Calu3 (cell line): ENCODE results near the gene NR2E3. TPM values are rescaled to one million over a fixed set of nuclear protein-coding genes. Genes with fewer than 3 reads are reported as not detected.

Experiments
- BruUV-seq: library from RNA; stranded (reverse); fragments of 400-500 nt; replicated peaks from 2 replicates; lab custom pipeline; 2021; lab: Mats Ljungman, UMichigan
- CTCF ChIA-PET: fragments of 300-600 bp; sonication (Branson Sonifier 250); formaldehyde crosslinking; loops from one replicate; lab custom pipeline; 2022; ENCODE audit warnings: antibody characterized with exemption; lab: Charles Lee
- DNase-seq: peaks from one replicate; pipeline ENCODE4 v3.0.0; 2022
- H3K27ac Mint-ChIP-seq: one replicate; pipeline ENCODE4 v1.8.0; 2022; ENCODE audit warnings: mixed read lengths; ENCODE audit not compliant: unreplicated experiment
- H3K27me3 Mint-ChIP-seq: one replicate; pipeline ENCODE4 v1.8.0; 2022; ENCODE audit warnings: mixed read lengths; ENCODE audit not compliant: unreplicated experiment
- H3K36me3 Mint-ChIP-seq: one replicate; pipeline ENCODE4 v1.8.0; 2022; ENCODE audit warnings: mild to moderate bottlenecking, moderate library complexity, mixed read lengths; ENCODE audit not compliant: insufficient read depth, unreplicated experiment
- H3K4me1 Mint-ChIP-seq: one replicate; pipeline ENCODE4 v1.8.0; 2022; ENCODE audit warnings: mild to moderate bottlenecking, low read depth, mixed read lengths; ENCODE audit not compliant: unreplicated experiment
- H3K4me3 Mint-ChIP-seq: one replicate; pipeline ENCODE4 v1.8.0; 2022; ENCODE audit warnings: mild to moderate bottlenecking, low read depth, moderate library complexity, mixed read lengths; ENCODE audit not compliant: unreplicated experiment
- H3K9me3 Mint-ChIP-seq: one replicate; pipeline ENCODE4 v1.8.0; 2022; ENCODE audit warnings: low read depth, mixed read lengths; ENCODE audit not compliant: unreplicated experiment
- intact Hi-C: fragments of 100-400 bp; cut with micrococcal nuclease; formaldehyde crosslinking; loops from one replicate; pipeline ENCODE4 v1.10.0; 2022; ENCODE audit not compliant: unreplicated experiment
- total RNA-seq: library from RNA; stranded (reverse); gene quantifications from 2 replicates; pipeline ENCODE4 v1.2.3, GENCODE V29; 2022
- TF ChIP-seq, protein P1 (sequence below): fragments of 200-600 bp; IDR thresholded peaks from one replicate; pipeline ENCODE4 v1.8.0; 2022; ENCODE audit warnings: antibody characterized with exemption; ENCODE audit not compliant: unreplicated experiment

The NR2E3 gene
- total RNA-seq, 1 experiment from 2014 or later: 0.83 TPM

DNA sequence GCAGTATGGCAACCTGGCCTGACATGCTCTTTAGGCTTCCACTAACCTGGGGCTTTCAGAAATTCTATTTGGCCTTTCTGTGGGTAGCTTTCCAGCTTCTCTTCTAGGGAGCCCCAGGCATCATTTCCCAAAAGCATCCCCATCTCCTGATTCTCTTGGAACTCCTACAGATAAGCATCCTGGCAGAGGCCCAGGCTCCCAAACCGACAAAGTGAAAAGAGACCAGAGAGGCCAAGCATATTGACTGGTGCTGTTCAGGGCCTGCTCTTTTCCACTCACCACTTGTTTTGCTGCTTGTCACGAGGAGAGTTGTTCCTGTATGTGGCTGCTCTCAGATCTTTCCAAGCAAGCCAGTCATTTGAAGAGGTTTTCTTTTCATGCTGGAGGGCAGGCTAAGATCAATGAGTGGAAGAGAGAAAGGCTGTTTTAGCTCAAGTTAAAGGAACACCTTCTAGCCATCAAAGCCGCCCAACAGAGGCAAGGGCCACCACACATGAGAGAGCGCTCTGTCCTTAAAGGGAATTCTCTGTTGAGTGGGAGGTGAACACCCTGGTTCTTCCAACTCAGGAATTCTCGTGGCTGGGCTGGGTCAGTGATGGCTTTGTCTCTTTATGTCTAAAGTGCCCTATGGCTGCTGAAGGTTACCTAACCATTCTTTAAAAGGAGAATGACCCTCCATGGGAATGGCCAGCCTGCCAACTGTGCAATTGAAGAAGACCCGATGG is 31.1 kb upstream of the NR2E3 start:
- CTCF ChIA-PET: interaction anchor here (0.6 to 2.4 kb wide), 3 partner anchors 26 to 592 kb away, joined by 3 to 10 read pairs (median 8); no protein-coding TSS in a partner anchor
- DNase-seq: no peak
- Mint-ChIP-seq H3K4me3 (no peak overlapping the region), H3K4me1 (peaks cover 47% of the 10 kb centered on the region), H3K9me3 (no peaks in the 10 kb centered on the region), H3K27me3 (no peaks in the 10 kb centered on the region), H3K27ac (no peak overlapping the region), H3K36me3 (no peaks in the 10 kb centered on the region)
- intact Hi-C loops: no loop called here
- TF ChIP-seq, protein P1, sequence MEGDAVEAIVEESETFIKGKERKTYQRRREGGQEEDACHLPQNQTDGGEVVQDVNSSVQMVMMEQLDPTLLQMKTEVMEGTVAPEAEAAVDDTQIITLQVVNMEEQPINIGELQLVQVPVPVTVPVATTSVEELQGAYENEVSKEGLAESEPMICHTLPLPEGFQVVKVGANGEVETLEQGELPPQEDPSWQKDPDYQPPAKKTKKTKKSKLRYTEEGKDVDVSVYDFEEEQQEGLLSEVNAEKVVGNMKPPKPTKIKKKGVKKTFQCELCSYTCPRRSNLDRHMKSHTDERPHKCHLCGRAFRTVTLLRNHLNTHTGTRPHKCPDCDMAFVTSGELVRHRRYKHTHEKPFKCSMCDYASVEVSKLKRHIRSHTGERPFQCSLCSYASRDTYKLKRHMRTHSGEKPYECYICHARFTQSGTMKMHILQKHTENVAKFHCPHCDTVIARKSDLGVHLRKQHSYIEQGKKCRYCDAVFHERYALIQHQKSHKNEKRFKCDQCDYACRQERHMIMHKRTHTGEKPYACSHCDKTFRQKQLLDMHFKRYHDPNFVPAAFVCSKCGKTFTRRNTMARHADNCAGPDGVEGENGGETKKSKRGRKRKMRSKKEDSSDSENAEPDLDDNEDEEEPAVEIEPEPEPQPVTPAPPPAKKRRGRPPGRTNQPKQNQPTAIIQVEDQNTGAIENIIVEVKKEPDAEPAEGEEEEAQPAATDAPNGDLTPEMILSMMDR: no peak
- BruUV-seq: no TSS peak

DNA sequence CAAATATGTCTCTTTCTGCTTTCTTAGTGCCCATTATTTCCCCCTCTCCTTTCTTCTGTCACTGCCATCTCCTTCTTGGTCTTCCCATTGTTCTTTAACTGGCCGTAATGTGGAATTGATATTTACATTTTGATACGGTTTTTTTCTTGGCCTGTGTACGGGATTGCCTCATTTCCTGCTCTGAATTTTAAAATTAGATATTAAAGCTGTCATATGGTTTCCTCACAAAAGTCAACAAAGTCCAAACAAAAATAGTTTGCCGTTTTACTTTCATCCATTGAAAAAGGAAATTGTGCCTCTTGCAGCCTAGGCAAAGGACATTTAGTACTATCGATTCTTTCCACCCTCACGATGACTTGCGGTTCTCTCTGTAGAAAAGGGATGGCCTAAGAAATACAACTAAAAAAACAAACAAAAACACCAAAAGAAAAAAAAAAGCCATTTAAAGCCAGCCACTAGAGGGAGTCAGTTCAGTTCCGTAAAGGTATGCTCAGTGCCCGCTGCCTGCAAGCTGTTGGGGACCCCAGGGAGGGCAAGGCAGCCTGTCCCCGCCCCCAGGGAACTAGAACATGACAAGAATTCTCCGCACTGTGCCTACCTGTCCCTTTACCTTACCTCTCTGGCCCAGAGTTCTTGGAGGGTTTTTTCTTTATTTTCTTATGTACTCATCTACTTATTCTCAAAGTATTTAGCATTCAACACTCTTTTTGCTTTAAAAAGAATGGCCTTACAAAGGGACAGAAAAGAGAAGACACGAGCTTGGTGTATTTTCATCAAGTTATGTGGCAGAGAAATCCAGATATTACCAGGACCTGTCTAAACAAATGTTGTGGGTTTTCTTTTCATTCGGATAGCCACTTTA is 30.0 kb upstream of the NR2E3 start:
- Mint-ChIP-seq H3K27ac (peak overlapping the region; percentile 78), H3K36me3 (peaks cover 6% of the 10 kb centered on the region), H3K4me1 (peaks cover 47% of the 10 kb centered on the region), H3K27me3 (no peaks in the 10 kb centered on the region), H3K9me3 (no peaks in the 10 kb centered on the region), H3K4me3 (peak overlapping the region; percentile 7)
- no TSS peak for BruUV-seq
- CTCF ChIA-PET: interaction anchor here (0.6 to 2.4 kb wide), 6 partner anchors 10 to 593 kb away, joined by 3 to 18 read pairs (median 8); no protein-coding TSS in a partner anchor
- intact Hi-C loops: no loop called here
- DNase-seq: peak; percentile 59
- TF ChIP-seq, protein P1: peak; percentile 62

DNA sequence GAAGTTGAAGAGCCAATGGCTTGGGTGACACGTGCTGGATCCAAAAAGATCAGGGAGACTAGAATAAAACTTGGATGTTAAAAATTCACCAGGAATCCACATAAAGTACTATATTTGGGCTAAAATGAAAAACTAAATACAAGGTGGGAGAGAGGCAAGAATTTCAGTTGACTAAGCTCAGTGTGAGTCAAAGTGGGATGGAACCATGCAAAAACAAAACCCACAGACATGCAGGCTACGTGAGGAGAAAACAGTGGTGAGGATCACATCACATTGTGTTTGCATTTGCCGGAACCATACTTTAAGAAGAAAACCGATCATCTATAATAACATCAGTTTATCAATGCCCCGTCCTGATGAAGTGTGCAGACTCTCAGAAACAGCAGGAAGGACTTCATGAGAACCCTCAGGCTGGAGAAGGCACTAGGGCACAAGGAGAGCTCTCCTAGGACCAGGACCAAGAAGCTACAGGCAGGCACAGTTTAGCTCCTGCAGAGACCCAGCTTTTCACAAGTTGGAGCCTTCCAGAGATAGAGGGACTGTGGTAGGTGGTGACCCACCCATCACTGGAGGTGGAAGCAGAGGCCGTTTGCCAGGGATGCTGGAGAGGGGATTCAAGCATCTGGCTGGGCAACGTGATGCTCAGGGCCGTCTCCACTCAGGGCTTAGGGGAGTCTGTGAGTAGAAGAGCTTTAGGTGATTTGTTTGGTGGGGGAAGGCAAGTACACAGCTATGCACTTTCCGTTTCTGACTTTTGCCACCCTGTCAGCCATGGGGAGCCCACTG is 29.0 kb upstream of the NR2E3 start:
- BruUV-seq: no TSS peak
- TF ChIP-seq, protein P1: no peak
- no peaks in the 10 kb centered on the region for H3K27me3 Mint-ChIP-seq
- no peak overlapping the region for H3K4me3 Mint-ChIP-seq
- peaks cover 7% of the 10 kb centered on the region for H3K36me3 Mint-ChIP-seq
- H3K4me1 Mint-ChIP-seq: peaks cover 55% of the 10 kb centered on the region
- H3K9me3 Mint-ChIP-seq: no peaks in the 10 kb centered on the region
- peak overlapping the region; percentile 78 for H3K27ac Mint-ChIP-seq
- DNase-seq: no peak
- CTCF ChIA-PET: interaction anchor here (1.1 to 2.4 kb wide), 5 partner anchors 9 to 29 kb away, joined by 5 to 18 read pairs (median 10); no protein-coding TSS in a partner anchor
- intact Hi-C loops: no loop called here

DNA sequence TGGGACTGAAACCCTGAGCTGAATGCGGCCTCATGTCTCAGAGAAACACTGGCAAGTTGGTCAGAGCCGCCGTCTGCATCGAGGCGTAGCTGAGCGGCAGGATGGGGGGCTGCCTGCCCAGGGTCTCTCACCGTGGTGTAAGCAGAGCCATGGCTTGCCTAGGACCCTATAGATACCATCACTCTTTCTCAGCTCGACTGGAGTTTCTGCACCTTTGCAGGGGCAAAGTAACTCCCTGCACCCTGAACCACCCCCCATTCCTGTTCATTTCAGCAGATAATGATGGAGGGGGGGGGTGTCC is 28.4 kb upstream of the NR2E3 start:
- intact Hi-C loops: no loop called here
- Mint-ChIP-seq H3K4me3 (no peak overlapping the region), H3K27me3 (no peaks in the 10 kb centered on the region), H3K9me3 (no peaks in the 10 kb centered on the region), H3K36me3 (peaks cover 7% of the 10 kb centered on the region), H3K27ac (no peak overlapping the region), H3K4me1 (peaks cover 60% of the 10 kb centered on the region)
- TF ChIP-seq, protein P1: no peak
- no TSS peak for BruUV-seq
- DNase-seq: no peak
- CTCF ChIA-PET: interaction anchor here (1.1 to 2.4 kb wide), 2 partner anchors 9 to 29 kb away, joined by 5 to 18 read pairs; no protein-coding TSS in a partner anchor
